Measurements from ENCODE around the gene MVB12B. TPM values are rescaled to one million over a fixed set of nuclear protein-coding genes. Genes with fewer than 3 reads are reported as not detected.

Gene MVB12B
- total RNA-seq, 1 experiment from 2014 or later = 3.2 TPM

DNA sequence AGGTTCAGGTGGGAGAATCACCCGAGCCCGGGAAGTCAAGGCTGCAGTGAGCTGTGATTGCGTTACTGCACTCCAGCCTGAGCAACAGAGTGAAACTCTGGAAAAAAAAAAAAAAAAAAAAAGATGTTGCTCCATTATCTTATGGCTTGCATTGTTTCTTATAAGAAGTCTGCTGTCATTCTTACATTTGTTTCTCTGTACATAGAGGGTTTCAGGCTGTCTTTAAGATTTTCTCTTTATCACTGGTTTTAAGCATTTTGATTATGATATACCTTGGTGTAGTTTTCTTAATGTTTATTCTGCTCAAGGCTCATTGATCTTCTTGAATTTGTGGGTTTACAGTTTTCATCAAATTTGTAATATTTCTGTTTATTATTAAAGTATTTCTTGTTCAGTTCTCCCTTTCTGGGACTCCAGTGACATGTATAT lies 35.2 kb downstream of the MVB12B start:
- no peak for DNase-seq (ENCODE audit: low read depth)

GRCh38 chr9:126363250-126363649 lies 36.6 kb downstream of the MVB12B start:
- no peak for DNase-seq (ENCODE audit: low read depth)

DNA sequence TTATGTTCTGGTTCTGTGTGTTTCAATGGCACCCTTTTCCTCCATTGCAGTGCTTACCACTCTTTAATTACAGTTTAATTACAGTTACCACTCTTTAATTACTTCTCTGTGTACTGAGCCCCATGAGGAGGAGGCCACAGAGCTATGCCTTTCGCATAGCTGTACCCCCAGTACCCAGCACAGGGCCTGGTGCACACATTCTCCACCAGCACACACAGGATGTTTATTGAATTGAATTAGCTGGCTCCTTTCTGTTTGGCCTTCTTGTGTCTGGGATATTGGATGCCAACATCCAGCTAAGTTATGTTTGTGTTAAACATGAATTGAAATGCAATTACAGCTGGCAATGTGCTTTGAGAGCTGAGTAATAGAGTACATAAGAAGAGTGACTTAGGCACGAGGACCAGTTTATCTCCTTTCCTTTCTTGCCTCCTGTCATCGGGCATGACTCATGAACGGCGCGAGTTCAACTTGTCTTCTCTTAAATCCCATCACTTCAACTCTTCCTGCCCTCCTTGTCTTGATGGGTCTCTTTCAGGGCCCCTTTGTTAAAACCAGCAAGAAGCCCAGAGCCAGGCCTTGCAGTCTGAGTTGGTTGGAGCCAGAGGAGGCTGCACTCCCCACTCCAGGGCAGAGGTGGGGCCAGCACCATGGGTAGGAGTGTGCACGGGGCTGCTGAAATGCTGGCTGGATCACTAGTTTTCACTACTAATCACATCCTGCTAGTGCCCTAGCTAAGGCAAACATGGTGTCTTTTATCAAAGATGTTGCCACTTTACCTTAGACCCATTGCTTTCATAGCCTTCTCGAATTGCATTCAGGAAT lies 37.4 kb downstream of the MVB12B start:
- DNase-seq (ENCODE audit: low read depth) = no peak

DNA sequence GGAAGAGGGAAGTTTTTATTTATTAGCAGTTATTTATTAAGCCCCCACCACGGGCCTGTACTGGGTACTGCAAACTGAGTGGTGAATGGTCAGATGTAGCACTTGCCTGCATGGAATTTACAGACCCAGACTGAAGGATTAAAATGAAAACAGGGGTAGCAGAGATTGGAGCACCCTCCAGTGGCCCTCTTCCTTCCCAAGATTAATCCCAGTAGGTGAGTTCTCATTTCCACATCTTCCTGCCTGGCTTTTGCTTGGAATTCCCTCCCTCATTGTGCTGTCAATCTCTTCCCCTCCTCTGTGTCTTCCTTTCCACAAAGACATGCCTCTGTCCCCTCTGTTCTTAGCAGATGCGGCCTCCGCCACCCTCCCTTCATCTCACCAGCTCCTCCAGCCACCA lies 39.2 kb downstream of the MVB12B start:
- no peak for DNase-seq (ENCODE audit: low read depth)

GRCh38 chr9:126366366-126367011 lies 39.9 kb downstream of the MVB12B start:
- DNase-seq (ENCODE audit: low read depth) = no peak

DNA sequence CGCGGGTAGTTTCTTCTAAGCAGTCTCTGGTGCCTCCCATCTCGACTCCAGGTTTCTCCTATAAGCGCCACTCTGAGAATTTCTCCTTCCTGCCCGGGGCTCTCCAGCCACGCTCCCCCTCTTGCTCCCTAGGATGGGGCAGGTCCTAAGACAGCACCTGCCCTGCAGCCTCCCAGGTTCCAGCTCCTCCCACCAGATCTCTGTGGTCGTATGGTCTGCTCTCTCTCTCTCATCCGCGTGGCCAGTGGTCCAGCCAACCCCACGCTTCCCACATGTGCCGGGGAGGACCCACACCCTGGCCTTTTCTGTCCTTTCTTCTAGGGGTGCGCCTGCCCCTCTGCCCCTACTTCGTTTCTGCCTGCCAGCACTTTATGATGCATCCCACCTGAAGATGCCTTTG lies 40.5 kb downstream of the MVB12B start:
- no peak for DNase-seq (ENCODE audit: low read depth)

- no peak for DNase-seq (ENCODE audit: low read depth)
These were observed 41.0 kb downstream of the MVB12B start for GRCh38 chr9:126367616-126368015.

DNA sequence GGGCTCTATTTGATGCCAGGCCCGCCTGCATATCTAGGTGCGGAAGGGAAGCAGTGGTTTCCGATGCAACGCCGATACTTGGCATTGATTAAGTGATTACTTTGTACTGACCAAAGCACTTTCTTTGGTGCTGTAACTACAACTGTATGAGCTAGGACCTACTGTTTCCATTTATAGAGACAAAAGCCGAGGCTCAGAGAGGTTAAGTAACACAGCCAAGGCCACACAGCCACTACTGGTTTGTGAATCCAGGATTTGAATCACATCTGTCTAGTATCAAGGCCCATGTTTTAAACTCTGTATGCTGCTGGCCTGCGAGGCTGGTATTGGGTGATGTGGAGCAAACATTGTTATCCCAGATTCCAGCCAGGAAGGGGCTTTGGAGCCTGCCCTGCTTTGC lies 41.4 kb downstream of the MVB12B start:
- no peak for DNase-seq (ENCODE audit: low read depth)

GRCh38 chr9:126371007-126371870 lies 44.6 kb downstream of the MVB12B start:
- DNase-seq (ENCODE audit: low read depth) = no peak

- DNase-seq (ENCODE audit: low read depth) = no peak
These were observed 46.1 kb downstream of the MVB12B start for GRCh38 chr9:126372716-126373115.

DNA sequence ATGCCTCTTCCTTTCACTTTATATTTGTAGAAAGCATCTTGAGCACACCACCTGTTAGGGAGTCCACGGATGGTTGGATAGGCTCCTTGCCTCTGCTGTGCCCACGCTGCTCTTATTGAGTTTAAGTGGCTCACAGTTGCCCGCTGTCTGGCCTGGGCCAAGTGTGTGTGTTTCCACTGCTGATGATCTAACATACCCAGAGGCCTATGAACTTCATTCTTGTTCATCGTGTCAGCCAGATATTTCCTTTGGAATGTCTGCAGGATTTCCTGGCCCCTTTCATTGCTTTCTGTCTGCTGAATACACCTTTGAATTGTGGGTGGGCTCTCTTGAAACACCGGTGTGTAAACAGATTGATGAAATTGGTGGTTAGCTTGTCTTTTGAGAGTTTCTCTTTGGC lies 46.6 kb downstream of the MVB12B start:
- peak; percentile 49 for DNase-seq (ENCODE audit: low read depth)

DNA sequence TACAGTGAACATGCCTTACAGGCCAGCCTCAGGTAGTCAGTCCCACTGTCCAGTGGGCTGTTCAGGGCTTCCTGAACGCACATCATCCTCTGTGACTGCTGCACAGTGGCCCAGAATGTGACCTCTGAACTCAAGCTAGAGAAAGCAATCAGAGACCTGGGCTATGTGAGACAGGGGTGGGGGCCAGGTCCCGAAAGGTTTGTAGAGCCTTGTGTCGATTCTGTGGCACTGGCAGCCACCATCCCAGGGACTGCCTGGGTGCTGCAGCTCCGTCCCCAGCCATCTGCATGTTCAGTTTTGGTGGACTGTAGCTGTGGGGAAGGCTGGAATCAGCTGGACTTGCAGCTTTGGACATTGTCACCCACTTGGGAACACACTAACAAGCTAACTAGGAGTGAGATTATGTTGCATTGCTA lies 47.7 kb downstream of the MVB12B start:
- DNase-seq (ENCODE audit: low read depth) = no peak

DNA sequence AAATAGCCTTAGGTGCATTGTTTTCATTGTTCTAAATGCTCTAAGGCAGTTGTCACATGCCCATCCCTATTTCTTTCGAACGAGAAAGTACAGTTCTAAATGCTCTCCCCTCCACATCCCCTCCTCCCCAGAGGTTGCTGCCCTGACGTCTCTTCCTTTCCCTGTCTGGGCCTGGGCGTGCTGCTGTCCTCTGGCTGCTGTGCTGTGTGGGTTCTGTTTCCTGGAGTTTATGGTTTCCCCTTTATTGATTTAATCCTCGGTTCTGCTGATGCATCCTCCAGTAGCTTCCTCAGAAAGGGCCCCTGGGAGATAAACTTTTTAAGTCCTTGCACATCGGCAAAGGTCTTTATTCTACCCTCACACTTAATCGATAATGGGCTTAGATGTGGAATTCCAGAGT lies 48.8 kb downstream of the MVB12B start:
- DNase-seq (ENCODE audit: low read depth) = no peak

DNA sequence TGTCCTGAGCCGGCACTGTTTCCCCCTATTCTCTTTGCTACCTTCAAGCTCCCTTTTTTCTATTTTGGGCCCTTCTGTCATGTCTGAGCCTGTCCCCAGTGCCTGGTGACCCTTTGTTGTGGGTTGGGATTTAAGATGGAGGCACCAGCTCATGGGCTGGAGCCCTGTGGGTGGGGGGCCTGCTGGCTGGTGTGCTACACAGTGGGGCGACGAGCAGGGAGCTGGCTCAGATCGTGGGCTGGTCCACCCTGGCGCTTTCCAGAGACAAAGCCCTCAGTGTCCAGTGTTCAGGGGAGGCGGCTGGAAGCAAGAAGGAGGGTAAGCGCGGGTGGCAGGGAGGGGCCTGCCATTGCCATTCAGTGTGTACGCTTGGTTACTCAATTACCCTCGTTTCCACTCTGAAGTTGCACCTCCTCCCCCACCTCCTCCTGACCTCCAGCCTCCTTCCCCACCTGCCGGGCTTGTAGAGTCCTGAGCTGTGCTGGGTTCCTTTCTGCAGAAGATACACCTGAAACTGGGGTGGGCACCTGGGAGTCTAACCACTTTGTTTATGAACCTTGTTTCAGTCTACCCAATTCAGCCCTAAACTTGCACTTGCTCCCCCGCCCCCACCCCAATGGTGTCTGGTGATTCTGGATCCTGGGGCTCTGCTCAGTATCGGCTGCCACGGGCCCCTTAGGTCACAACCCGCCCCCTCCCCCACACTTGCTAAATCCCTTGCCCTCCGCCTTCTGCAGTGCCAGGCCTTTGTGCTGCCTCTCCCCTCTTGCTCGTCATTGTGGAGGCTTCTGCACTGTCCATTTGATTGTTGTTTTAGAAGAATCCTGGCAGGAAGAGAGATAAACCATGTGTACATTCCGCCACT lies 49.9 kb downstream of the MVB12B start:
- DNase-seq (ENCODE audit: low read depth) = no peak

GRCh38 chr9:126377176-126377509 lies 50.5 kb downstream of the MVB12B start:
- no peak for DNase-seq (ENCODE audit: low read depth)

- DNase-seq (ENCODE audit: low read depth) = no peak
These were observed 50.9 kb downstream of the MVB12B start for GRCh38 chr9:126377536-126377935.

- no peak for DNase-seq (ENCODE audit: low read depth)
These were observed 52.1 kb downstream of the MVB12B start for GRCh38 chr9:126378761-126379160.

- peak; percentile 52 for DNase-seq (ENCODE audit: low read depth)
These were observed 53.2 kb downstream of the MVB12B start for GRCh38 chr9:126379661-126380360.

DNA sequence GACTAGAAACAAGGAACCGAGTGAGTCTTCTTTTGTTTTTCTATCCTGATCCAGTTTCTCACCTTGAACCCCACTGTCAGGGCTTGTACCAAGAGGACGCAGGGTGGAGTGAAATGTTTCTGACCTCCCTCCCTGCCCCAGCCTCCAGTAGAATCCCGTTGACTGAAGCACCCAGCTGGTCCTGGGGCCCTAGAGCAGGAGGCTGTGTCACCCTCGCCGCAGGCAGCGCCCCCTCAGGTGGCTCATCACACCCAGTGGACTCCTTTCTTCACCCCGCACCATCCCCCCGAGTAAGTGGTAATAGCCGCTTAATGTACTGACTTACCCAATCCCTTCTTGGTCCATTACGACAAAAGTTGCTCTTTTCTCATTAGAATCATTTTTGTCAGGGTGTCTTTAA lies 53.8 kb downstream of the MVB12B start:
- DNase-seq (ENCODE audit: low read depth) = no peak

DNA sequence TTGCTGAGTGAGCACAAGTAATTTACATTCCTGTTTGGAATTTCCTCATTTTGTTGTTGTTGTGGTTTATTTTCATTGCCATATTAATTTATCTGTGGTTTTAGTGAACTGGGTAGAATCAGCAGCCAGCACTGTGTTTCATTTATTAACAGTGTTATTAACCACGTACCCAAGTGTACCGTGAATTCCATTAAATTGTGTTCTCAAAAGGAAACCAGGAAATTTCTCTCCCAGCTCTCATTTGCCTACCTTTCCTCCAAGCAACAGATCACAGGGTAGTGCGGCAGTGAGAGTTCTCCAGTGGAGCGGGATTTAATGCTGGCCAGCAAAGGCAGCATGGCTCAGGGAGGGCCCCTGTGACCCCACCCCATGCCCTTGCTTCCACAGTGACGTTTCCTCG lies 54.6 kb downstream of the MVB12B start:
- DNase-seq (ENCODE audit: low read depth) = no peak

Measured in M059J (cell line).